Activated naive CD4-positive, alpha-beta T cell (primary cell): ENCODE measurements around the gene CYP3A5.

ENCODE experiments used
- DNase-seq, 4 experiments: peaks; one replicate each; lab custom pipeline; 2025; lab: John Stamatoyannopoulos, UW

Gene CYP3A5

DNA sequence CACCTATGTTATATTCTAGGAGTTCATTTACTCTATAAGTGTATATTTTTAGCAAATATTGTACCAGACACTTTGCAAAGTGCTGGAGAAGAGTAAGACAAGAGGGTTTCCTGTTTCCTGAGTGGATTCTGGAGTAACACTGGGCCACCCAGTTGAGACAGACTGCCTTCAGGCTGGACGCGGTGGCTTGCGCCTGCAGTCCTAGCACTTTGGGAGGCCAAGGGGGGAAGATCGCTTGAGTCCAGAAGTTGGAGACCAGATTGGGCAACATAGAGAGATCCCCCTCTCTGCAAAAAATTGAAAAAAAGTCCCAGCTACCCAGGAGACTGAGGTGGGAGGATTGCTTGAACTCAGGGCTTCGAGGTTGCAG, 63.8 kb downstream of the CYP3A5 start:
- no peak for DNase-seq

DNA sequence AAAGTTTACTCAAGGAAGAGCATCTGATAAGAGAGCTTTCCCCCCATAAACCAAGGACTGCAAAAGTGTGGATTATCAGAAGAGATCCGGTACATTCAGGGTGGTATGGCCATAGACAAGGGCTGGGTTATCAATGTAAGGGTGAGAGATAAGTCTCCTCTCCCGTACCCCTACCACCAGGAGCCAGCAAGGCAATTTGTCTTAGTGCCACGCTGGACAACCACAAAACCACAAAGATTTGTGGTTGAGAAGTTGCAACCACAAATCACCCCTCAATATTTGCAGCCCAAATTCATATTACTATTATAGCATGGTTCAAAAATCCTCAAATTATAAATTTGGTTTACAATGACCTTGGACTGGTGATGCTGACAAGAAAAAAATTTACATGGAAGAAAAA, 65.3 kb downstream of the CYP3A5 start:
- DNase-seq, result no peak

DNA sequence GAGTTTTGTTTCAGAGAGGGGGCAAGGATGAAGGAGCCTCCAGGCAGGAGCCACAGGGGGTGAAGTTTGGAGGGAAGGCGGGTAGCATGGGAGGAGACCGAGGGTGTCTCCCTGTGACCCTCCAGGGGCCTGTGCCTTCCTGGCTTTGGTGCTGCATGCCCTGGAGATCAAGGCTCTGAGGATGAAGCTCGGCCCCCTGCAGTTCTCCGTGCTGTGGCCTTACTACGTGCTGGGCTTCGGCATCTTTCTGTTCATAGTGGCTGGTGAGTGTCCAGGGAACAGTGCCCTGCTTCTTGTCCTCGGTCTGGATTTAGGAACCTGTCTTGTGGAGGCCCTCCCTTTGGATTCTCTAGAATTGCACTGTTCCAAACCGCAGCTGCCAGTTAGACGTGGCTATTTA, 72.2 kb downstream of the CYP3A5 start:
- DNase-seq, result no peak

DNA sequence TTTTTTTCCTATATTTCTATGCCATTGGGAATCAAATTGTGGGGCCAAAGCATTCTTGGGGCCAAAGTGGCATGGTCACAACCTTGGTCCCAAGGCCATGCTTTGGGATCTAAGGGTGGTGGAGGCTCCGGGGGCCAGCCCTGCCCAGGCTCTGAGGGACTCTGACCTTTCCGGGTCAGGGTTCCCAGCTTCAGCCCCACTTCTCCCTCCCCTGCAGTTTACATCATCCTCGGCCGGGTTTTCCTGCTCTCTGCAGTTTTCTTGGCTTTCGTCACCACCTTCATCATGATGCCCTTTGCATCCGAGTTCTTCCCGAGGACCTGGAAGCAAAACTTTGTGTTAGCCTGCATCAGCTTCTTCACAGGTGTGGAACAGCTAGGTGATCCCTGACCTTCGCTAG, 73.3 kb downstream of the CYP3A5 start:
- DNase-seq, result no peak

DNA sequence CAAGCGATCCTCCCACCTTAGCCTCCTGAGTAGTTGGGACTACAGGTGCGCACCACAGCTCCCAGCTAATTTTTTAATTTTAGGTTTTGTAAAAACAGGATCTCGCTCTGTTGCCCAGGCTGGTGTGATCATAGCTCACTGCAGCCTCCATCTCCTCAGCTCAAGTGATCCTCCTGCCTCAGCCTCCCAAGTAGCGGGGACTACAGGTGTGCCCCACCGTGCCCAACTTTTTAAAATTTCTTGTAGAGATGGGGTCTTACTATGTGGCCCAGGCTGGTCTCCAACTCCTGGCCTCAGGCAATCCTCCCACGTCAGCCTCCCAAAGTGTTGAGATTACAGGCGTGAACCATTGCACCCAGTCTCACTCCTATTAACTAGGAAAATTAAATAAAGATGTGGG, 74.3 kb downstream of the CYP3A5 start:
- DNase-seq, result no peak

DNA sequence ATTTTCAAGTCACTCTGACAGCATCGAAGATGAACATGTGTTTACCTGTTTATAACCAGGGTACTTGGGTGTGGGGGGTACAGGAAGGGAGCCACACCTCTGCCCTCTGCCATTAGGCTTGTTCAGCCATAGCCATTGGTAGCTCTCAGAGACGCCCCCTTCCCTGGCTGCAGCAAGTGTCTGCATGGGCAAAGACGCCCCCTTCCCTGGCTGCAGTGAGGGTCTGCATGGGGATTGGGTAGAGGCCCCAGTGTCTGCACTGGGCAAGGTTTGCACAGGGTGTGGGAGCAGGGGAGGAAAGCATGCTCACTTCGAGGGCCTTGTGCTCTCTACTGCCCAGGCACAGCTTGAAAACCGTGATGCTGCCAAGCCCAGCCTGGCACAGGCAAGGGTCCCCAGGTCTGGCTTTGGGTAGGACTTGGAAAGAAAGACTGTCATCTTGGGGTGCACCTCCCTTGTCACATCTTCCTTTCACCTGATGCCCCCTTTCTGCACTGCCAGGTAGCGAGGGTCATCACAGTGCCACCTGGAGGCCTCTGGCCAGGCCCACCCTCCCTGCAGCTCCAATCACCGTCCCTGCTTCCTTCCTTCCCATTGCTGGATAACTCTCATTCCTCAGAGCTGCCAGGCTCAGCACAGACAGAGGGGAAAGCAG, 78.0 kb downstream of the CYP3A5 start:
- DNase-seq, result no peak

DNA sequence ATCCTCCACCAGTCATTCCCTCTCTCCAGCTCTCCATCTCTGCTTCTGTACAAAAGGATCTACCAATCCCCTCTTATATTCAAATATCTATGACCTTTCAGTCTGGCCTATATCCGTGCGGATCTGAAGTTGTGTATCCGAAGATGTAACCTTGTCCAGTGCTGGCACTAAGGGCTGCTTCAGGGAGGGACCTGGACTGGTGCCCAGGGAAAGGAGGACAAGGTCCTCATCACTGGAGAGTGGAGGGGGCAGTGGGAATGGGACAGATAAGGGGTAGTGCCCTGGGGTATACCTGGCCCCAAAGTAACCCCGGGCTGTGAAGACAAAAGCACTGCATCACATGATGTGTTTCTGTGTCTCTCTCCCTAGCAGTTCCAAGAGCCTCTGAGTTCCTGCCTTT, 80.0 kb downstream of the CYP3A5 start:
- no peak for DNase-seq
